UCSD-AML1 (cell line): ENCODE results near the gene B3GNT2.

Experiments used
- DNase-seq: peaks from one replicate; lab custom pipeline; 2025; ENCODE audit not compliant: unreplicated experiment; lab: John Stamatoyannopoulos, UW

The B3GNT2 gene

GRCh38 chr2:62204998-62205496 lies 9.1 kb downstream of the B3GNT2 start:
- no peak for DNase-seq

GRCh38 chr2:62205554-62205953 lies 9.6 kb downstream of the B3GNT2 start:
- DNase-seq = no peak

GRCh38 chr2:62206024-62206423 lies 10.1 kb downstream of the B3GNT2 start:
- DNase-seq = no peak

DNA sequence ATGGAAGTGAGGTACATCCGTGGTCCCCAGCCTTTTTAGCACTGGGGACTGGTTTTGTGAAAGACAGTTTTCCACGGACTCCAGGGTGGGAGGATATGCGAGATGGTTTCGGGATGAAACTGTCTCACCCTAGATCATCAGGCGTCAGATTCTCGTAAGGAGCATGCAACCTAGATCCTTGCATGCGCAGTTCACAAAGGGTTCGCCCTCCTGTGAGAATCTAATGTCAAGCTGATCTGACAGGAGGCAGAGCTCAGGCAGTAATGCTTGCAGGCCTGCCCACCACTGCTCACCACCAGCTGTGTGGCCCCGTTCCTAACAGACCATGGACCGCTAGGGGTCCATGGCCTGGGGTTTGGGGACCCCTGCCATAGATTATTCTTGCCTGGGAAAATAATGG lies 11.6 kb downstream of the B3GNT2 start:
- DNase-seq = no peak

DNA sequence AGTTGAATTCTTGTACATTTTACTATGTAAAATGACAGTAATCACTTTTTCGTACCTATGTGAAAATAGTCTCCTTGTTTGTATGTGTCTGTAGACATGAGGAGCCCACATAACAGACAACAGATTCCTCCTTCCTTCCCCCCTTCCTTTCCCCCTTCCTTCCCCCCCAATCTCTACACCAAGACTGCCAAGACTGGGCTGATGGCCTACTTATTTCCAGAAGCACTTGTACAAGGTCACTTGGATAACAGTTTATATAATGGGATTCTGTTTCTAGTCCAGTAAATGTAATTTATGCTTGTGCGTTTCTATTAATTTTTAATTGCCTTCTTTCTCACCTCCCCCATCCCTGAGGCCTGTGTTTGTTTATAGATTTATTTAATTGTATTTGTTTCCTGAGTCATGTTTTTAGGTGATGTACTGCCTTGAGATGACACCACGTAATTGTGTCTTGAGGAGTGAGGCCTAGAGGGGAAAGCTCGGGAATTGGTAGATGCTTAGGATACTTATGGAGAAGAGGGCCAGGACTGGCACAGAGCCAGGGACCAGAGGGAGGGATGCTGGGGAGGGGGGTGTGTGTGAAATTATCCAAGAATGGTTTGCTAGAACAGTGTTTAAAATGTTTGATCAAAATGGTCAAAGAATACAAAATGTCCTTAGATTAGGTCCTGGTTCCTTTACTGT lies 12.3 kb downstream of the B3GNT2 start:
- no peak for DNase-seq

DNA sequence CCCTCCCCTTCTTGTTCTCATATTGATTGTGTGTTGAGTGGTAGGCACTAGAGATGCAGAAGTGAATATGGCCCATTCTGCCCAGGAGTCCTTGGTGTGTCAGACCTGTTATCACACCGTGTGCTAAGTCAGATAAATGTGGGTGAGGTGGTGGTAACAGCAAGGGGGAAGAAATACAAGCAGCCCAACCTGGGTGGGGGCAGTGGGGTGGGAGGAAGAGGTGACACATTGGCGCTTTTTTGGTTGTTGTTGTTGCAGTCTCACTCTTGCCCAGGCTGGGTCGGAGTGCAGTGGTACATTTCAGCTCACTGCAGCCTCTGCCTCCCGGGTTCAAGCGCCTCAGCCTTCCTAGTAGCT lies 12.8 kb downstream of the B3GNT2 start:
- DNase-seq = no peak

- no peak for DNase-seq
Observed at GRCh38 chr2:62209427-62209991, 13.6 kb downstream of the B3GNT2 start.

DNA sequence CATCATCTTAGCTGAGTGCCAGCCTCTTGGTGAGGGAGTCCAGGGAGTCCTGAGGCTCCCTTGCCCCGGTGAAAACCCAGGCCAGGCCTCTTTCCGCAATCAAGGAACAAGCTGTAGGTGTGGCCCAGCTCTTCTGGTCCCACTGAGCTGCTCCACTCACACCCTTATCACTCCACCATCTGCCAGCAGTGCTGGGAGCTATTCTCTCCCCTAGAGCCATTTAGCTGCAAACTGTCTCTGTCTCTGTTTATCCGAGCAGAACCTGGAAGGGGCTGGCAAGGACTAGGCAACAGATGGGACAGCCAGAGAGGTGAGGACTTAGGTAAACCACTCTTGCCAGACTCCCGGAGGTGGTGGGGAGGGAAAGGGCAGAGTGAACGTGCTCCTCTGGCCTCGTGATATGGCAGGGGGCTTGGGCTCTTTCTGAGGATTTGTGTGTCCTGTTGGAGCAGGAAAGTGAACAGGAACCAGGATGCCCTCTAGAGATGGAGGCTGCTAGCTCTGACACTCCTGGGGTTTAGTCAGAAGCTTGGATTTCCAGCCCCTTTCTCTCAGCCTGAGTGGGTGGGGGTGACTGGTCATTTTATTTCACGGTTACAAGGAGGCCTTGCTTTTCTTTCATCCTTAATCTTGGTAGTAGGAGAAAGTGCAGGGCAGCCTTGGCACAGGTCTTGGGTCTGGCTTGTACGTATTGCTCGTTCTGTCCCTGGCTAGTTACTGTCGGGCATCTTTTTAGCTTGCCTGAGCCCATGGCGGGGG lies 19.6 kb downstream of the B3GNT2 start:
- DNase-seq = no peak

GRCh38 chr2:62216113-62216512 lies 20.2 kb downstream of the B3GNT2 start:
- no peak for DNase-seq

DNA sequence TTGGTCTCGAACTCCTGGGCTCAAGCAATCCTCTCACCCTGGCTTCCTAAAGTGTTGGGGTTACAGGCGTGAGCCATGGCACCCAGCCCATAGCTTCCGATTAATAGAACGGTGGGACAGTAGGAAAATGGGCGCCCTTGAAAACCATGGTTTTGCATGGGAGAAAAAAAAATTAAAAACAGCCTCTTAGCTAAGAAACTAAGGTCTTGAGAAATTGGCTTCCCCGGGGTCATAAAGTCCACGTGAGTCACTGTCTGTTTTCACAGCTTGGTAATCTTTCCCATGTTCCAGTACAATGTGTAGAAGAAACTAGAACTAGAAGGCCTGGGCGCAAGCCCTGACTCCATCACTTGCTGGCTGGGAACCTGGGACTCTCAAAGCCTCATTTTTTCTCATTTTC lies 20.7 kb downstream of the B3GNT2 start:
- no peak for DNase-seq

GRCh38 chr2:62217421-62217820 lies 21.5 kb downstream of the B3GNT2 start:
- no peak for DNase-seq

- no peak for DNase-seq
Observed at GRCh38 chr2:62217970-62218369, 22.1 kb downstream of the B3GNT2 start.

DNA sequence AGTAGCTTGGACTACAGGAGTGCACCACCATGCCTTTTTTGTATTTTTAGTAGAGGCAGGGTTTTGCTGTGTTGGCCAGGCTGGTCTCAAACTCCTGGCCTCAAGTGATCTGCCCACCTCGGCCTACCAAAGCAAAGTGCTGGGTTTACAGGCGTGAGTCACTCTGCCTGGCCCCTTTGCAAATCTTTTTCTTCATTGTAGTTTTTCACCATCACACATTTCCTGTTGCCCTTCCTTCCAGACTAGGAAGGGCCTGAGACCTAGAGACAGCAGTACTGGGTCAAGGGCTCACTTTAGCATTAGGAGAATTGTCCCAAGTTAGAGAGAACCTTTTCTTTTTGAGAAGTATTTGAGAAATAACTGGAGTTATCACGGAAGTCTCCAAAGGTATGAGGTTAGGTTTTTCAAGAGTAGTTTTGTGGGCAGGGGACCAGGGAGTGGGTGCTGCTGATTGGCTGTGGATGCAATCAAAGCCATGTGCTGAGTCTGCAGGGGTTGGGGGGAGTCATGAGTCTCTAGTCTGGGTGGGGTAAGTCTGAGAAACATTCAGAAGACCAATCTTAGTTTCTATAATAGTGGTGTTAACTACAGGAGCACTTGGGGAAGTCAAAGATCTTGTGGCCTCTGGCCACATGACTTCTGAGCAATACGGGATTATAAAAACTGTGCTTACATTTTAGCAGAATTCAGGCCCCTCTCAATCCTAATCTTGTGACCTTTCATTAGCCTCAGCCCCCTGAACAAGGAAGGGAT lies 23.7 kb downstream of the B3GNT2 start:
- DNase-seq = no peak

DNA sequence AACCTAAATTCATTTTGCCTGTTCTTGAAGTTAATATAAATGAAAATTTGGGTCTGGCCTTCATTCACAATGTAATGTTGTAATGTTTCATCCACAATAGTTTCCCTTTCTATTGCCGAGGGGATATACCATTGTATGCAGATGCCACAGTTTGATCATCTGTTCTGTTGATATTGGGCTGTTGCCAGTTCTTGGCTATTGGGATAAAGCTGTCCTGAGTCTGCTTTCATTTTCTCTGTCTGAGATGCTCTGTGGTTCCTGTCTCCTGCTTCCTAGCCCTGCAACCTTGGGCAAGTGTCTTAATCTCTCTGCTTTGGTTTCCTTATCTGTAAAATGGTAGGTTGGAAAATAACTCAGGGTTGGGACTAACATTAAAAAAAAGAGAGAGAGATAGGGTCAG lies 25.2 kb downstream of the B3GNT2 start:
- DNase-seq = no peak

DNA sequence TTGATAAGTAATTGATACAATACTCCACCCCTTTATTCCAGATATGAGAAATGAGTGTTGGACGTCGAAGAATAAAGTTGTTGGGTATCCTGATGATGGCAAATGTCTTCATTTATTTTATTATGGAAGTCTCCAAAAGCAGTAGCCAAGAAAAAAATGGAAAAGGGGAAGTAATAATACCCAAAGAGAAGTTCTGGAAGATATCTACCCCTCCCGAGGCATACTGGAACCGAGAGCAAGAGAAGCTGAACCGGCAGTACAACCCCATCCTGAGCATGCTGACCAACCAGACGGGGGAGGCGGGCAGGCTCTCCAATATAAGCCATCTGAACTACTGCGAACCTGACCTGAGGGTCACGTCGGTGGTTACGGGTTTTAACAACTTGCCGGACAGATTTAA lies 26.3 kb downstream of the B3GNT2 start:
- DNase-seq = no peak

DNA sequence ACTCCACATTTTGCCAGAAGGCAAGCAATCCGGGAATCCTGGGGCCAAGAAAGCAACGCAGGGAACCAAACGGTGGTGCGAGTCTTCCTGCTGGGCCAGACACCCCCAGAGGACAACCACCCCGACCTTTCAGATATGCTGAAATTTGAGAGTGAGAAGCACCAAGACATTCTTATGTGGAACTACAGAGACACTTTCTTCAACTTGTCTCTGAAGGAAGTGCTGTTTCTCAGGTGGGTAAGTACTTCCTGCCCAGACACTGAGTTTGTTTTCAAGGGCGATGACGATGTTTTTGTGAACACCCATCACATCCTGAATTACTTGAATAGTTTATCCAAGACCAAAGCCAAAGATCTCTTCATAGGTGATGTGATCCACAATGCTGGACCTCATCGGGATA lies 26.8 kb downstream of the B3GNT2 start:
- DNase-seq = no peak

DNA sequence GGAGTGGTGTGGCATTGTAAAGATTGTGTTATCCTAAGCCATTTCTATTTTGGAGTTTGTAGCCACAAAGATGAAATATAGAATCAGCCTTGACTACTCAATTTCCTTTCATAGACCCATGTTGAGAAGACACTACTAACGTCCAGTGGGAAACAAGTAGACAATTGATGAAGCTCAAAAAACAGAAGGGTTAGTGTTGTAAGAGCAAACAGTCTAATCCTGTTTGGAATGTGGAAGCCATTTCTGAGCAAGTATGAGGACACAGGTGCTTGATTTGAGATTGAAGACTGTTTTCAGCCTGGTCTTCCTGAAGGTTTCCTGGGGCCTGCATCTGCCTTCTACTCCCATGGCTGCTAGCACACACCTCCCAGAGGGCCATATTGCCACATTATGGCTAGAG lies 29.1 kb downstream of the B3GNT2 start:
- DNase-seq = no peak

GRCh38 chr2:62227386-62228075 lies 31.6 kb downstream of the B3GNT2 start:
- DNase-seq = peak; percentile 36

DNA sequence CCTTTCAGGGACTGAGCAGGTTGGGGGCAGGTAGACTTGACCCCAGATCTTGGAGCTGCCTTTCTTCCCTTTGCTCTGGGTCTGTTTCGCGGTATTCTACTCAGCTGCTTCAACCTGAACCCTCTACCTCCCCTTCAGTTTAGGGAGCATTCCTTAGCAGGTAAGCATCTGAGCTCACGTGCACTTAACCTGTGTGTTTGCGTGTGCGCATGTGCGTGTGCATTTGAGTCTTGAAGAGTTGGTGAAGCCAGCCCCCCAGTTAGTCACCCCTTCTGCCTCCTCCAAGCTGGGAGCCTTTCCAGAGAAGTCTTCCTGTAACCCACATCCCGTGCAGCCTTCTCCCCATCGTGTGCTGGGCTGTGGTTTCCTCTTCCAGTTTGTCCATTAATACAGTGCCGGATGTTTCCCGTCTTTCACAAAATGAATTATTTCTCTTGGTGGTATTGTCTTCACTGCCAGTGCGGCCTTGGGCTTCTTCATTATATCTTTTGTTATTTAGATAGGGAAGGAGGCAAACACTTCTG lies 33.2 kb downstream of the B3GNT2 start:
- DNase-seq = peak; percentile 78

GRCh38 chr2:62231541-62231940 lies 35.6 kb downstream of the B3GNT2 start:
- DNase-seq = no peak
